Loucy (cell line): ENCODE data around the gene PIGN.

Experiments used
- H2AFZ ChIP-seq: fragments of 200-600 bp; sonication (generic); 2 replicates; pipeline ENCODE4 v1.6.0; 2016; ENCODE audit warnings: antibody characterized with exemption, mild to moderate bottlenecking, low read length, moderate library complexity
- H3F3A ChIP-seq: fragments of 200-600 bp; 2 replicates; pipeline ENCODE4 v1.6.0; 2016; ENCODE audit warnings: antibody characterized with exemption, low read depth, mild to moderate bottlenecking
- H3K27me3 ChIP-seq: fragments of 200-600 bp; sonication (generic); 2 replicates; pipeline ENCODE4 v1.6.1; 2014; ENCODE audit warnings: low read length, mild to moderate bottlenecking; ENCODE audit not compliant: insufficient read depth, poor library complexity, severe bottlenecking
- H3K36me3 ChIP-seq: fragments of 200-600 bp; sonication (generic); 2 replicates; pipeline ENCODE4 v1.6.1; 2016; ENCODE audit warnings: low read length; ENCODE audit not compliant: insufficient read depth
- H3K4me1 ChIP-seq: fragments of 200-600 bp; sonication (generic); 2 replicates; pipeline ENCODE4 v1.5.1; 2014; ENCODE audit warnings: low read length, mild to moderate bottlenecking; ENCODE audit not compliant: insufficient read depth, poor library complexity, severe bottlenecking
- H3K4me2 ChIP-seq: fragments of 200-600 bp; sonication (generic); 2 replicates; pipeline ENCODE4 v1.6.0; 2014; ENCODE audit warnings: antibody characterized with exemption, low read length, low read depth, mild to moderate bottlenecking; ENCODE audit not compliant: poor library complexity, severe bottlenecking
- H3K4me3 ChIP-seq: fragments of 200-600 bp; sonication (generic); 2 replicates; pipeline ENCODE4 v1.5.1; 2014; ENCODE audit warnings: low read length, mild to moderate bottlenecking, mixed read lengths; ENCODE audit not compliant: poor library complexity, severe bottlenecking
- H3K79me2 ChIP-seq: fragments of 200-600 bp; sonication (generic); 2 replicates; pipeline ENCODE4 v1.6.1; 2014; ENCODE audit warnings: low read length; ENCODE audit not compliant: insufficient read depth
- H3K9ac ChIP-seq: fragments of 200-600 bp; sonication (generic); 2 replicates; pipeline ENCODE4 v1.6.0; 2014; ENCODE audit warnings: mild to moderate bottlenecking, low read depth, low read length, moderate library complexity; ENCODE audit not compliant: poor library complexity, severe bottlenecking
- H3K9me2 ChIP-seq: fragments of 200-600 bp; sonication (generic); replicated peaks from 2 replicates; pipeline ENCODE4 v1.6.1; 2016; ENCODE audit warnings: low read depth, low read length, mixed read lengths
- H3K9me3 ChIP-seq: fragments of 200-600 bp; sonication (generic); 2 replicates; pipeline ENCODE4 v1.6.1; 2014; ENCODE audit warnings: mild to moderate bottlenecking, antibody characterized with exemption, low read length, low read depth; ENCODE audit not compliant: insufficient read depth
- H4K20me1 ChIP-seq: fragments of 200-600 bp; sonication (generic); 2 replicates; pipeline ENCODE4 v1.6.0; 2014; ENCODE audit warnings: antibody characterized with exemption, low read length, mild to moderate bottlenecking; ENCODE audit not compliant: insufficient read depth, poor library complexity, severe bottlenecking
- EZH2phosphoT487 ChIP-seq: fragments of 200-600 bp; IDR thresholded peaks from 2 replicates; pipeline ENCODE4 v1.6.1; 2018; ENCODE audit warnings: antibody characterized with exemption, mild to moderate bottlenecking, moderate library complexity, borderline replicate concordance
- TF ChIP-seq, protein P1 (sequence below): fragments of 200-600 bp; sonication (generic); conservative IDR thresholded peaks from 2 replicates; pipeline ENCODE4 v1.5.1; 2014; ENCODE audit warnings: mild to moderate bottlenecking, antibody characterized with exemption, low read length

PIGN gene

DNA sequence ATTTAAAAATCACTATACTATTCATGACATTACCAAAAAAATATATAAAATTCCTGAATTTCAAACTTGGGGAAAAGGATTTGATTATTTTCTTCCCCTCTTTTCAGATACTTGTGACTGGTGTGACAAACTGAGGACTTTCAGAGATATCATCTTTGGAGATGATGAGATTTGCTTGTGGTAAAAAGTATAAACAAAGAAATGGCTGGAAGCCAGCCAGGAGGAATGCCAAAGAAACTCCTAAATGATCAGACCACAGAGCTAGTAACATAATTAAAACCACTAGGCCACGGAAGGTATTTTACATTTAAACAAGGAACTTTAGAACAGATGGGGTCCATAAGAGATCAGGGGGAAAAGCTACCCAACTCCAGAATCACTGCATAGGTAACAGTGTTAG is 58.7 kb downstream of the PIGN start:
- H2AFZ ChIP-seq = no peak overlapping the region

DNA sequence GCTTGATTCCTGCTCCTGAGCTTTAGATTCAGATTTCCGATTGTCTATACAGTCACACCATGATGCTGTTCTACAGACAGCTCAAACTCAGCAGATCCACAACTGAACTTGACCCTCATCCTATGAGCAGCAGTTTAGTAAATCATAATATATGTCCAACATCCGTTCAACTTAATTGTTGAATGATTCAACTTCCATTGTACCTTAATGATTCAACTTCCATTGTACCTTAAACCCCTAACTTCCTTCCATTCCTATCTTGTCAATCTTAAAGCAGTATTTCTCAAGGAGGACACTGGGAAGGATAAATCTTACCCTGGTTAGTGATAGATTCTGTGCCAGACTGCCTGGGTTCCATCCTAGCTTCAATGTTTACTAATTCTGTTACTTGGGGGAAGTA is 60.1 kb downstream of the PIGN start:
- Histone ChIP-seq H2AFZ (no peak overlapping the region), H3K9ac (no peak overlapping the region), H3K4me3 (no peak overlapping the region), H4K20me1 (no peaks in the 10 kb centered on the region), H3K4me2 (no peak overlapping the region), H3F3A (no peaks in the 10 kb centered on the region; the same call in 1 of the 2 replicates), H3K79me2 (no peaks in the 10 kb centered on the region), H3K9me2 (0 out of 2 replicates have a peak, but pooled peaks cover 1% of the 10 kb centered on the region), H3K4me1 (no peaks in the 10 kb centered on the region), H3K27me3 (no peaks in the 10 kb centered on the region), H3K36me3 (no peaks in the 10 kb centered on the region), H3K9me3 (no peaks in the 10 kb centered on the region)
- TF ChIP-seq, protein P1, sequence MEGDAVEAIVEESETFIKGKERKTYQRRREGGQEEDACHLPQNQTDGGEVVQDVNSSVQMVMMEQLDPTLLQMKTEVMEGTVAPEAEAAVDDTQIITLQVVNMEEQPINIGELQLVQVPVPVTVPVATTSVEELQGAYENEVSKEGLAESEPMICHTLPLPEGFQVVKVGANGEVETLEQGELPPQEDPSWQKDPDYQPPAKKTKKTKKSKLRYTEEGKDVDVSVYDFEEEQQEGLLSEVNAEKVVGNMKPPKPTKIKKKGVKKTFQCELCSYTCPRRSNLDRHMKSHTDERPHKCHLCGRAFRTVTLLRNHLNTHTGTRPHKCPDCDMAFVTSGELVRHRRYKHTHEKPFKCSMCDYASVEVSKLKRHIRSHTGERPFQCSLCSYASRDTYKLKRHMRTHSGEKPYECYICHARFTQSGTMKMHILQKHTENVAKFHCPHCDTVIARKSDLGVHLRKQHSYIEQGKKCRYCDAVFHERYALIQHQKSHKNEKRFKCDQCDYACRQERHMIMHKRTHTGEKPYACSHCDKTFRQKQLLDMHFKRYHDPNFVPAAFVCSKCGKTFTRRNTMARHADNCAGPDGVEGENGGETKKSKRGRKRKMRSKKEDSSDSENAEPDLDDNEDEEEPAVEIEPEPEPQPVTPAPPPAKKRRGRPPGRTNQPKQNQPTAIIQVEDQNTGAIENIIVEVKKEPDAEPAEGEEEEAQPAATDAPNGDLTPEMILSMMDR = no peak
- TF ChIP-seq EZH2phosphoT487 = no peak

More for the DNA sequence above, 58.7 kb downstream of the PIGN start:
- H3K4me3 ChIP-seq = no peak overlapping the region
- H3K9ac ChIP-seq = no peak overlapping the region
- no peaks in the 10 kb centered on the region for H3K36me3 ChIP-seq
- H3K4me1 ChIP-seq = no peaks in the 10 kb centered on the region
- H3K27me3 ChIP-seq = no peaks in the 10 kb centered on the region
- no peaks in the 10 kb centered on the region; the same call in 1 of the 2 replicates for H3F3A ChIP-seq
- no peak overlapping the region for H3K4me2 ChIP-seq
- no peak for TF ChIP-seq EZH2phosphoT487
- TF ChIP-seq, protein P1 = no peak
- no peaks in the 10 kb centered on the region for H3K9me2 ChIP-seq
- no peaks in the 10 kb centered on the region for H3K9me3 ChIP-seq
- H4K20me1 ChIP-seq = no peaks in the 10 kb centered on the region
- no peaks in the 10 kb centered on the region for H3K79me2 ChIP-seq

DNA sequence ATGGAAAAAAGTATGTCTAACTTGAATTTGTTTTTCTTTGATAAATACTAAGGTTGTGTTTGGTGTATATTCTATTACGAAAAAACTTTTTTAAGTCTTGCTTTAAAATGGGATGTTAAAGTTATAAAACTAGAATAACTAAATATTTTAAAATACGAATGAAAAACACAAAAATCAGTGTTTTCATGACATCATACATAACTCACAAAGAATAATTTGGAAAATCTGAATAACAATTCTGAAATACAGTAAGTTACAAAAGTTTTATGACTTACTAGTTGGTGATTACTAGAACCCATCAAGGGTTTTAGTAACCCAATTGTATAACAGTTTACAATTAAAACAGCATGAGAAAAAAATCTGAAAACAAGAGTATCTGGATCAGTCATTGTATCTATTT is 61.2 kb downstream of the PIGN start:
- H3K4me2 ChIP-seq = no peak overlapping the region
- H3K36me3 ChIP-seq = no peaks in the 10 kb centered on the region
- H2AFZ ChIP-seq = no peak overlapping the region
- H3K9me2 ChIP-seq = 0 out of 2 replicates have a peak, but pooled peaks cover 3% of the 10 kb centered on the region
- H4K20me1 ChIP-seq = no peaks in the 10 kb centered on the region
- no peaks in the 10 kb centered on the region; the same call in 1 of the 2 replicates for H3F3A ChIP-seq
- H3K79me2 ChIP-seq = no peaks in the 10 kb centered on the region
- H3K4me1 ChIP-seq = no peaks in the 10 kb centered on the region
- H3K9ac ChIP-seq = no peak overlapping the region
- H3K9me3 ChIP-seq = no peaks in the 10 kb centered on the region
- TF ChIP-seq, protein P1 = no peak
- TF ChIP-seq EZH2phosphoT487 = no peak
- H3K27me3 ChIP-seq = no peaks in the 10 kb centered on the region
- no peak overlapping the region for H3K4me3 ChIP-seq
